C1 segment of cervical spinal cord (tissue), 14 donors: ENCODE data around the gene NKIRAS2.
A peak's percentile ranks its signal among the peaks of the same experiment; 100 is the strongest.

Experiments used
- DNase-seq, 14 donors: peaks; one replicate each; lab custom pipeline; 2025; lab: John Stamatoyannopoulos, UW

NKIRAS2 gene

DNA sequence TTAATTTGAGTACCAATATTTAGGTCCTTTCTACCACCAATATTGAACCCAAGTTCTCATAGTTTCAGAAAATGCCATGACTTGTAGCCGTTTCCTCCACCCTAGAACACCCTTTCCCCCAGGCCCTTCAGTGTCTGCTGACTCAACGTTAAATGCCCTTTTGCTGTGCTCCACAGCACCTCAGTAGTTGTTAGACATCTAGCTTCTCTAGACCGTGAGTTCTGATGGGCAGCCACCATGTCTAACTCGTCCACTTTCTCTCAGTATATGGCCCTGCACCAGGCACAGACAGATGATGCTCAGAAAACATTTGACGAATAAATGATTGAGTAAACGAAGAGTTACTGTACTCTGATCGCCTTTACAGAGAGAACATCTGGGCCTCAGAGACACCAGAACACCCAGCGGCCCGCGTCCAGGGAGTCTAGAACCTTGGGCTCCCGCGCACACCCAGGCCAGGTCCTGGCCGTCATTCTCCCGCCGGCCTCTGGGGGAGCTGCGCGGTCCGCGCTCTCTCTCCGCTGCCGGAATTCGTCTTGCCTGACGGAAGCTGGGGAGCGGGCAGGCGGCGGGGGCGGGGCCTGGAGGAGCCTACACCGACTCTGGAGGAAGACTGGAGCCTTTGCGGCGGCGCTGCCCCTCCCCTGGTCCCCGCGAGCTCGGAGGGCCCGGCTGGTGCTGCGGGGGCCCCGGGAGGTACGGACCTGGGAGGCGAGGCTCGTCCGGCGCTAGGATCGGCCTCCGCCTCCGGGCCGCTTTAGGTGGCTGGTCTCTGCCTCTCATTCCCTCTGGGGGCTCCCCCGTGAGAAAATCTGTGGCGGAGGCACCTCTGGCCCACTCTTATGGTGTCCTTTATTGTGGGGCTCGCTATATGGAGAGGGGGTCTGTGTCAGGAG lies at the start of gene NKIRAS2:
NKIRAS2 (plus strand) TSS at position 582 of the 896 bp plus-strand sequence. CDS start 1,488 bp downstream, outside the sequence.
- peak; percentile 30 to 92 (median 81) for DNase-seq

DNA sequence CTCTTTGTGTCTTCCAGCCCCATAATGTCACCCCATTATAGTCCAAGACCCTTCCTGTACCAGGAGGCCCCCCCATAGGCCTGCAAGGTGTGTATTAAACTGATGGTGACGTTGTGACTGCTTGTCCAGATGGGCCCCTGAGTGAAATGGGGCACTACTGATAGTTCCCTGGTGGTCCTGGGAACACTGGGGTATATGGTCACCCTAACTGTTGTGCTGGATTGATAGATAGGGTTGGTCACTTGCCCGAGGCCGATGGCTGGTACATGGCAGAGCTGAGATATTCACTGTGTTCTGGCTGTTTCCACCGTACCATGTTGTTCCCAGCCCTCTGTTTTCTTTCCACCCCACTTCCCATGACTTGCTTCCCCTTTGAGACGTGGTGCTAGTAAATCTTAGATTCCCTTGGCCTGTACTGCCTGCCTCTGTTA lies 49.0 kb upstream of the NKIRAS2 start:
- no peak for DNase-seq

GRCh38 chr17:41971721-41972523 lies 48.0 kb upstream of the NKIRAS2 start:
- no peak for DNase-seq

DNA sequence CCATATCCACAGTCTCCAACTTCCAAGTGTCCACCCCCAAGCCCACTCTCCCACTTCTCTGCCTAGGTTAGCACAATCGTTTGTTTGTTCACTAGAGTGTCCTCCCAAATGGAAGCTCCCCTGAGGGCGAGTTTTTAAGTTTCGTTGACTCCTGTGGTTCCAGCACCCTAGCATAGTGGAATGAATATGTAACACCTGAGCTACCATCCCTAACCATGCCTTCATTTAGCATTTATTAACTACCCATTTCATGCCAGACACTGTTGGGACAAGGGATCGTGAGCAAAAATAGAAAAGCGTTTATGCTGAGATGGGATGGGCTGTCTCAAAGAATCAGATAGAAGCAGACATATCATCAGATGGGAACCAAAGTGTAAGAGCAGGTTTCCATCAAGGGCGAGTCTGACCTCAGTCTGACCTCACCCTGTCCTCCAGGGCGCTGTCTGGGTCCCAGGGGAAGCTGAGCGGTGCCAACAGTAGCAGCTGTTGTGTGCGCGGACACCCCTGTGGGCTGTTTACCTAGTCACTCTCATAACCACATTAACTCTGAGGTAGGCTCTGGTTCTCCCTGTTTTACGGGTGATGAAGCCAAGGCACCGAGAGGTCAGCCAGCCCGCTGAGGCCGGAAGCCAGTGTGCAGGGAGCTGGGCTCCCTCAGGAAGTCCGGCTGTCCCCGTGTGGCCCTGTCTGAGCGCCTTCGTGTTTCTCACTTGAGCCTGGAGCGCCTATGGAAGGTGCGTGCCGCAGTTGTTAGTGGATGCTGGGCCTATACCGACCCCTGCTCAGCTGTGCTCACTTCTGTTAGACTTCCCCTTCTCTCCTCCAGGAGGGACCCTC lies 47.1 kb upstream of the NKIRAS2 start:
- DNase-seq = no peak

DNA sequence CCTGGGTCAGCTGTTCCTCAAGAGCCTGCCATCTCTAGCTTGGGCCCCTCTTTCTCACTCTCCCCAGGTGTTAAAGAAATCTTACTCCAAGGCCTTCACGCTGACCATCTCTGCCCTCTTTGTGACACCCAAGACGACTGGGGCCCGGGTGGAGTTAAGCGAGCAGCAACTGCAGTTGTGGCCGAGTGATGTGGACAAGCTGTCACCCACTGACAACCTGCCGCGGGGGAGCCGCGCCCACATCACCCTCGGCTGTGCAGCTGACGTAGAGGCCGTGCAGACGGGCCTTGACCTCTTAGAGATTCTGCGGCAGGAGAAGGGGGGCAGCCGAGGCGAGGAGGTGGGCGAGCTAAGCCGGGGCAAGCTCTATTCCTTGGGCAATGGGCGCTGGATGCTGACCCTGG lies 46.5 kb upstream of the NKIRAS2 start:
- no peak for DNase-seq

- no peak for DNase-seq
Measured at GRCh38 chr17:41974031-41974430, 45.9 kb upstream of the NKIRAS2 start.

- peak in 3 of 14 donors; percentile 21 to 65 (median 46) for DNase-seq
Measured at GRCh38 chr17:41974658-41975057, 45.2 kb upstream of the NKIRAS2 start.

DNA sequence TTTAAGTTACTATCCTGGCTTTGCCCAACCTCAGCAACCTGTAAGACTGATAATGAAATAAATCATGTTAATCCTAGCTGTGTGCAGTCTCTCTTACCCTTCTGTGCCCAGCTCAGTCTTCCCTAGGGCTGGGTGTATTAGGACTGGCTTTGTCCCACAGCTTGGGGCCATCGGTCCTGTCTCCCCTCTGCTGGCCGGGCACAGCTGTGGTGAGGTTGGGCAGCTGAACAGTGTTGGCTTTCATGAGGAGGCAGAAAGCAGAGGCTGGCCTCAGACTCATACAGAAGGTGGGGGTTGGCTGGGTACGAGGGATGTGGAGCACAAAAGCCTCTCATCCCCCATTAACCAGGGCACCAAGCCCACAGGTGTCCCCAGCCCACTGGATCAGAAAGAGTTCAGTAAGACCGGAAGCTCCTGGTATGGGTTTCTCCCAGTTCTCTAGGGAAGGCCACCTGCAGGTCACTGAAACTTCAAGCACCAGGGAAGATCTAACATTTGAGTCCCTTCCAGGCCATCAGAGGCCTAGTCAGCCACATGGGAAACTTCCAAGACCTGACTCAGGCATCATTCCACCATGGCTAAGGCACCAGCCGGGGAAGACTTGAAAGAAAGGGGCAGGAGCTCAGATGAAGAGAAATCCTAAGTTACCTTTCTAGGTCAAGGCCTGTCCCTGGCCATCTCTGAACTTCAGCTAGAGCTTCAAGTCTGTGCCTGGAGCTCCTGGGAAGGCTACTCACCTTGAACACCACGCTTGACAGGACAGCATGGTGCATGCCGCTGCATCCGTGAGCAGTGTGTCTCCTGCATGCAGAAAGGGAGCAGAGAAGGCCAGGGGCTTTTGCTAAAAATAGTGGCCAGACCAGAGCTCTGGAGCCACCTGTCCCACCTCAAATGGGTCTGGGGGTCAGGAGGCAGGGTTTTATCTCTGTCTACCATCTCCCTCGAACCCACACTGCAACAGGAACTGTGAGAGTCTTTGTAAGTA lies 44.5 kb upstream of the NKIRAS2 start:
- DNase-seq = peak in 10 of 14 donors; percentile 39 to 87 (median 66)

DNA sequence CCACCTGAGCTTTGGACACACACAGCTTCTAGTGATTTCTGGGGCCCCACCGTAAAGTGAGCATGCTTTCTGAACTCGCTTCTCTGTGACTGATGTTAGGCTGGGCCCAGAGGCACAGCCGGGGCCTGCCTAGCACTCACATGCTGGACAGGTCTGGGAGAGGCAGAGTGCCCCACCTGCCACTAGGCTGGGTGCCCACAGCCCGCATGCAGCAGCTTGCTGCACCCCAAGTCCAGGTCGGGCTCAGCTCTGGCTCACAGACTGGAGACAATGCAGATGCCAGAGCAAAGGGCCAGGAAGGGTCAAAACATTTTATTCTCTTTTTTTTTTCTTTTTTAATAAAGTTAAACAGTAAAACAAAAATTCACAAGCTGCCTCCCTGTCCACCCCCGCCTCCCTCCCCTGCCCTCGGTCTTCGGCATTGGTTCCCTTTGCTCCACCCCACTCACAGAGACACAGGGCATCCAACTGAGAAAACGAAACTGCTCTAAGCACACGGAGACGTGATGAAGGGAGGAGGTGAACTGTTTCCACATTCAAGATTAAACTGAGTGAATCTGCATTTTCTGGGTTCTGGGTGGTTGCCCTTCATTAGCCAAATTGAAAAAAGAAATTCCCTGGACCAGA lies 43.6 kb upstream of the NKIRAS2 start:
- peak in 2 of 14 donors; percentile 15 to 39 for DNase-seq

GRCh38 chr17:41977991-41978390 lies 41.9 kb upstream of the NKIRAS2 start:
- no peak for DNase-seq

DNA sequence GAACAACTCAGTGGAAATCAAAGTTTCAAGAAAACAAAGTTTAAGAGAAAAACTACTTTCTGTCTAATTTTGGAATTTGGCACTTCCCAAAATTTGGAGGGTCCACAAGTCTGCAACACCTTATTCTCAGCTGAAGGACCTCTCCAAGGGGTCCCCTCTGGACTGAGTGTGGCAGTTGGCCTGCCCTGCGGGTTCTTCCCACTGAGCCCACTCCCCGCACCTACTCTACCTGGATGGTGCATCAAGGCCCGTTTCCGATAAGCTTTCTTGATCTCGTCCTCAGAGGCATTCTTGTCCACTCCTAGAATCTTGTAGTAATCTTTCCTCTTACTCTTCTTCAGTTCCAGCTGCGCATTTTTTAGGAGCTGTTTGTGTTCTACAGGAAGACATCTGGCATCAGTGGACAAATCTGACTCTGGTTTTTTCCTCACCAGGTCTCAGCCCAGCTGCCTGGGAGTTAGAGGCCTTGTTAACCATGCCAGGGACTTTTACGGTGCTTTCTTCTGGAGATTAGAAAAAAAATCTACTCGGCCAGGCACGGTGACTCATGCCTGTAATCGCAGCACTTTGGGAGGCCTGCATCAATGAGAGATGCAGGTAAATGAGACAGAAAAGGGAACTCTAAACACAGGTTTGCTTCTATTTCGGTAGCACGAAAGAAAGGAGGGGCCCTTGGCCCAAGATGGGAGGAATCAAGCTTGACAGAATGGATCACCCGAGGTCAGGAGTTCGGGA lies 37.7 kb upstream of the NKIRAS2 start:
- DNase-seq = no peak

GRCh38 chr17:41984454-41984853 lies 35.4 kb upstream of the NKIRAS2 start:
- DNase-seq = no peak

DNA sequence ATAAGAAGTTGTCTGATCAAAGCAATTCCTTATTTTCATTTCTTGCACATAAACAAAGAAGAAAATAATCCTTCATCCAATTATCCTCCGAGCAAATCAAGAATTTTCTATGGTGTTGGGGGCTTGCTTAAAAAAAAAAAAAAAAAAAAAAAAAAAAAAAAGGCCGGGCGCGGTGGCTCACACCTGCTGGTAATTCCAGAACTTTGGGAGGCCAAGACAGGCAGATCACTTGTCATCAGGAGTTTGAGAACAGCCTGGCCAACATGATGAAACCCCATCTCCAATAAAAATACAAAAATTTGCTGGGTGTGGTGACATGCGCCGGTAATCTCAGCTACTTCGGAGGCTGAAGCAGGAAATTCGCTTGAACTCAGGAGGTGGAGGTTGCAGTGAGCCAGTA lies 34.0 kb upstream of the NKIRAS2 start:
- no peak for DNase-seq

- DNase-seq = no peak
Measured at GRCh38 chr17:41986634-41987033, 33.3 kb upstream of the NKIRAS2 start.

- no peak for DNase-seq
Measured at GRCh38 chr17:41987642-41988041, 32.2 kb upstream of the NKIRAS2 start.

DNA sequence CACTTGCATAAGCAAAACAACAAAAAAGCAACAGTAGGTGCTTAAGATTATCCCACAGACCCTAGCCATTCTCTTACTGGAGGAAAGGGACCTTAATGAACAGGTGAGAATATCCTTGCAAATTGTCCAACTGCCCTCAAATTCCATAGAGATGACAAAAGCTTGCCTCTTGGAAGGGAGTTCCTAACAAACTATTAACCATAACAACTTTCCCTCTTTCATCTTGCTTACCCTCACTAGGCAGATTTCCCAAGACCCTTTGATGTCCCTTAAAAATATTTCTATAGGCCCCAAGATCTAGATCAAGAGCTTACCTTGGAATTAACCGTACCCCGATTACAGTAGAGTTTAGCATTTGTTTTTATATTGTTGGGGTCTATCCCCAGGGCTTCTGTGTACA lies 31.5 kb upstream of the NKIRAS2 start:
- no peak for DNase-seq

- no peak for DNase-seq
Measured at GRCh38 chr17:41989702-41990419, 30.0 kb upstream of the NKIRAS2 start.

GRCh38 chr17:41992576-41992975 lies 27.3 kb upstream of the NKIRAS2 start:
- peak in 11 of 14 donors; percentile 20 to 72 (median 63) for DNase-seq

GRCh38 chr17:41996855-41997164 lies 23.1 kb upstream of the NKIRAS2 start:
- no peak for DNase-seq
